GM10248 (cell line): ENCODE data around the gene FAHD1.

Experiments
- CTCF ChIA-PET: fragments of 300-600 bp; sonication (Branson Sonifier 250); formaldehyde crosslinking; extraction: SDS; loops from one replicate; lab custom pipeline; 2021; ENCODE audit warnings: antibody characterized with exemption; lab: Yijun Ruan, JAX
- POLR2A ChIA-PET: fragments of 350-650 bp; sonication (Branson Sonifier 250); formaldehyde crosslinking; extraction: SDS; loops from one replicate; lab custom pipeline; 2020; ENCODE audit warnings: antibody characterized with exemption; lab: Yijun Ruan, JAX
- DNase-seq: peaks from one replicate; pipeline ENCODE4 v3.0.0; 2012; ENCODE audit errors: extremely low spot score
- CTCF ChIP-seq: IDR thresholded peaks from 2 replicates; pipeline ENCODE4 v1.5.1; 2012; ENCODE audit warnings: mild to moderate bottlenecking, low read depth; ENCODE audit errors: extremely low read depth, missing control alignments, control extremely low read depth

The FAHD1 gene

GRCh38 chr16:1816396-1817275, 10.4 kb upstream of the FAHD1 start:
- ChIA-PET POLR2A (interaction anchor here (0.6 kb wide), 1 partner anchor 33 kb away, joined by 3 read pairs; no protein-coding TSS in a partner anchor), CTCF (no interaction called here)
- TF ChIP-seq CTCF: no peak
- no peak for DNase-seq

GRCh38 chr16:1817276-1817589, 9.8 kb upstream of the FAHD1 start:
- DNase-seq: no peak
- TF ChIP-seq CTCF: no peak
- ChIA-PET CTCF (no interaction called here), POLR2A (interaction anchor here (0.6 kb wide), 1 partner anchor 32 kb away, joined by 3 read pairs; no protein-coding TSS in a partner anchor)

- TF ChIP-seq CTCF: no peak
- no peak for DNase-seq
- POLR2A ChIA-PET: no interaction called here
- CTCF ChIA-PET: no interaction called here
Measured at GRCh38 chr16:1817716-1818115, 9.3 kb upstream of the FAHD1 start.

- DNase-seq: no peak
- no peak for TF ChIP-seq CTCF
- POLR2A ChIA-PET: no interaction called here
- CTCF ChIA-PET: no interaction called here
Measured at GRCh38 chr16:1818204-1818872, 8.7 kb upstream of the FAHD1 start.

- no peak for TF ChIP-seq CTCF
- POLR2A ChIA-PET: no interaction called here
- CTCF ChIA-PET: no interaction called here
- no peak for DNase-seq
Measured at GRCh38 chr16:1818873-1819525, 8.0 kb upstream of the FAHD1 start.

- no peak for TF ChIP-seq CTCF
- ChIA-PET CTCF (interaction anchor here (1.2 kb wide), 1 partner anchor 9 kb away, joined by 4 read pairs; no protein-coding TSS in a partner anchor), POLR2A (no interaction called here)
- DNase-seq: no peak
Measured at GRCh38 chr16:1819611-1820010, 7.4 kb upstream of the FAHD1 start.
